Kidney epithelial cell (primary cell): Measurements from ENCODE around the gene SLC35E3. TPM values are rescaled to one million over a fixed set of nuclear protein-coding genes. Genes with fewer than 3 reads are reported as not detected.

Source experiments
- DNase-seq: peaks from one replicate; pipeline ENCODE4 v3.0.0-alpha.2; 2010; ENCODE audit warnings: low read depth
- H3K27me3 ChIP-seq: 2 replicates; pipeline ENCODE4 v1.6.0; 2011; ENCODE audit warnings: low read length; ENCODE audit not compliant: control insufficient read depth, insufficient read depth
- H3K36me3 ChIP-seq: 2 replicates; pipeline ENCODE4 v1.5.1; 2011; ENCODE audit warnings: low read length; ENCODE audit not compliant: control insufficient read depth, insufficient read depth
- H3K4me3 ChIP-seq: 2 replicates; pipeline ENCODE4 v1.5.1; 2011; ENCODE audit warnings: low read depth, mild to moderate bottlenecking, control low read depth, low read length
- total RNA-seq: library from RNA; depleted of rRNA; stranded (reverse); fragments of >200 nt; gene quantifications from 2 replicates; pipeline ENCODE4 v1.2.3, GENCODE V29; 2015
- TF ChIP-seq, protein P1 (sequence below): IDR thresholded peaks from 2 replicates; pipeline ENCODE4 v1.5.1; 2011; ENCODE audit warnings: mild to moderate bottlenecking, moderate library complexity, low read length, control low read depth, inconsistent platforms; ENCODE audit not compliant: insufficient read depth, poor library complexity, severe bottlenecking

SLC35E3 gene
- total RNA-seq, 1 donor from 2014 or later: 4.3 TPM

DNA sequence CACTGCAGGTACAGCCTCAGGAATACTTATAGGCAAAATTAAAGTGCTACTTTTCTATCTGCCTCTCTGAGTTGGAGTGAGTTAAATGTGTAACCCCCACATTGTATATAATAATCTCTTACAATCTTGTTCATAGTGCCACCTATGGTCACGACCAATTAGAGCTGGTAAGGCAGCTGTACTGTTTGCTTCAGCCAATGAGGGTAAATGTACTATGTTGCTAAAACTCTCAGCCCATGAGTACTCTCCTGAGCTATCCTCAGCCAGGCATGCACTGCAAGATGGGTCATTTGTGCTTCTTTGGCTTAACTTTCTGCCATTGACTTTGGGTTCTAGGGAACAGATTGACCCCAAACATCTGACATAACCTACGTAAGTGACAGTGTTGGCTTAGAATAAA lies 47.0 kb downstream of the SLC35E3 start:
- DNase-seq: no peak
- TF ChIP-seq, protein P1, sequence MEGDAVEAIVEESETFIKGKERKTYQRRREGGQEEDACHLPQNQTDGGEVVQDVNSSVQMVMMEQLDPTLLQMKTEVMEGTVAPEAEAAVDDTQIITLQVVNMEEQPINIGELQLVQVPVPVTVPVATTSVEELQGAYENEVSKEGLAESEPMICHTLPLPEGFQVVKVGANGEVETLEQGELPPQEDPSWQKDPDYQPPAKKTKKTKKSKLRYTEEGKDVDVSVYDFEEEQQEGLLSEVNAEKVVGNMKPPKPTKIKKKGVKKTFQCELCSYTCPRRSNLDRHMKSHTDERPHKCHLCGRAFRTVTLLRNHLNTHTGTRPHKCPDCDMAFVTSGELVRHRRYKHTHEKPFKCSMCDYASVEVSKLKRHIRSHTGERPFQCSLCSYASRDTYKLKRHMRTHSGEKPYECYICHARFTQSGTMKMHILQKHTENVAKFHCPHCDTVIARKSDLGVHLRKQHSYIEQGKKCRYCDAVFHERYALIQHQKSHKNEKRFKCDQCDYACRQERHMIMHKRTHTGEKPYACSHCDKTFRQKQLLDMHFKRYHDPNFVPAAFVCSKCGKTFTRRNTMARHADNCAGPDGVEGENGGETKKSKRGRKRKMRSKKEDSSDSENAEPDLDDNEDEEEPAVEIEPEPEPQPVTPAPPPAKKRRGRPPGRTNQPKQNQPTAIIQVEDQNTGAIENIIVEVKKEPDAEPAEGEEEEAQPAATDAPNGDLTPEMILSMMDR: no peak
- H3K27me3 ChIP-seq: no peaks in the 10 kb centered on the region
- H3K36me3 ChIP-seq: no peaks in the 10 kb centered on the region
- H3K4me3 ChIP-seq: no peak overlapping the region

DNA sequence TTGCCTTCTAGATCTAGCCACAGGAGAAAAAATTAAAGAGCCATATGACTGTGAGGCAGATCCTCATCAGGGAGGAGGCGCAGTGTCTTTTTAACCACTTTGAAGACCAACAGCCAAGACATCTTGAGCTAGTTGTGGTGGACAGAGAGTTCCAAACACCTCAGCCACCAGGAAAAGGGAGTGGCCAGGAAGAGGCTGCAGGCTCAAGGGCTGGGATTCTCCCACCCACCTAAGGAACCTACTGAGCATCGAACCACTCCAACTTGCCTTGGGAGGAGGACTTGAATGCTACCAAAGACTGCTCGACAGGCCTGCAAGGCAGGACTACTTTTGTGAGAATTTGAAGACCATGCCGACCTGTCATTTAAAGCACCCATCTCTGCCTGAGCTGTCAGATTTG lies 47.5 kb downstream of the SLC35E3 start:
- no peaks in the 10 kb centered on the region for H3K27me3 ChIP-seq
- H3K4me3 ChIP-seq: no peak overlapping the region
- DNase-seq: no peak
- no peaks in the 10 kb centered on the region for H3K36me3 ChIP-seq
- TF ChIP-seq, protein P1: no peak

DNA sequence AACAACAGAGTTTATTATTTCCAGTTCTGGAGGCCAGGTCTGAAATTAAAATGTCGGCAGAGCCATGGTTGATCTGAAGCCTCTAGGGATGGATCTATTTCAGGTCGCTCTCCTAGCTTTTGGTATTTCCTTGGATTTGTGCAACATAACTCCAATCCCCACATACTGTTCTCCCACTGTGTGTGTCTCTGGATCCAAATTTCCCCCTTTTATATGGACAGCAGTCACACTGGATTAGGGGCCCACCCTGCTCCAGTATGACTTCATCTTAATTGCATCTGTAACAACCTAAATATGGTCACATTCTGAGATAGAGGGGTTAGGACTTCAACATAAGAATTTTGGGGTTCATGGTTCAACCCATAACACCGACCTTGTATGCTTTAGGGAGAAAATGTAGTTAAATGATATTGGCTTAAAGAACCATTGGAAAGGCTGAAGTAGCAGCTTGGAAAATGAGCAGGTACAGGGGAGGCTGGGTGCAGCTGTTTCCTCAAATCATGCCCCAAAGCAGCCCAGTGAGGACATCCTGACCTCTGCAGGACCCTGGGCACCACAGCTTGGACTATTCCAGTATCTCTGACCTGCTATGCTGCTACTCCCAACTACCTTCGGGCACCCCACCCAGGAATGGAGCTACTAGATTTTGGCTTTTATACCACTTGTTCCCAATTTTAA lies 48.1 kb downstream of the SLC35E3 start:
- TF ChIP-seq, protein P1: no peak
- Histone ChIP-seq H3K36me3 (no peaks in the 10 kb centered on the region), H3K27me3 (no peaks in the 10 kb centered on the region), H3K4me3 (no peak overlapping the region)
- DNase-seq: no peak

DNA sequence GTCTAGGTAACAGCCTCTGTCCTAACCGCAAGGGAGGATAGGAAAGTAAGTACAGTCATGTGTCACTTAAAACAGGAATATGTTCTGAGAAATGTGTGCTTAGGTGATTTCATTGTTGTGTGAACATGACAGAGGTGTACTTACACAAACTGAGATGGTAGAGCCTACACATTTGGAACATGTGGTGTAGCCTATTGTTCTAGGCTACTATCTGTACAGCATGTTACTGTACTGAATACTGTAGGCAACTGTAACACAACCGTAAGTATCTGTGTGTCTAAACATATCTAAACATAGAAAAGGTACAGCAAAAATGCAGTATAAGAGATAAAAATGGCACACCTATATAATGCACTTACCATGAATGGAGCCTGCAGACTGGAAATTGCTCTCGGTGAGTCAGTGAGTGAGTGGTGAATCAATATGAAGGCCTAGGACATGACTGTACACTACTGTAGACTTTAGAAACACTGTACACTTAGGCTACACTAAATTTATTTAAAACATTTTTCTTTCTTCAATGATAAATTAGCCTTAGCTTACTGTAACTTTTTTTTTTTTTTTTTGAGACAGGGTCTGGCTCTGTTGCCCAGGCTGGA lies 48.8 kb downstream of the SLC35E3 start:
- no peaks in the 10 kb centered on the region for H3K36me3 ChIP-seq
- no peaks in the 10 kb centered on the region for H3K27me3 ChIP-seq
- TF ChIP-seq, protein P1: no peak
- H3K4me3 ChIP-seq: no peak overlapping the region
- DNase-seq: no peak

DNA sequence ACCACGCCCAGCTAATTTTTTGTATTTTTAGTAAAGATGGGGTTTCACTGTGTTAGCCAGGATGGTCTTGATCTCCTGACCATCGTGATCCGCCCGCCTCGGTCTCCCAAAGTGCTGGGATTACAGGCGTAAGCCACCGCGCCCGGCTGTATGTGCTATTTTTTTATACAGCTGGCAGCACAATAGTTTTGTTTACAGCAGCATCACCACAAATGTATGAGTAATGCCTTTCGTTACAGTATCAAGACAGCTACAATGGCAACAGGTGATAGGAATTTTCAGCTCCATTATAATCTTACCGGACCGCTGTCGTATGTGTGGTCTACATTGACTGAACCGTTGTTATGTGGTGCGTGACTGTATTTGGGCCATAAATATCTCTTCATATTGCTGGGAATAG lies 50.4 kb downstream of the SLC35E3 start:
- H3K4me3 ChIP-seq: no peak overlapping the region
- TF ChIP-seq, protein P1: no peak
- H3K36me3 ChIP-seq: no peaks in the 10 kb centered on the region
- no peaks in the 10 kb centered on the region for H3K27me3 ChIP-seq
- no peak for DNase-seq

DNA sequence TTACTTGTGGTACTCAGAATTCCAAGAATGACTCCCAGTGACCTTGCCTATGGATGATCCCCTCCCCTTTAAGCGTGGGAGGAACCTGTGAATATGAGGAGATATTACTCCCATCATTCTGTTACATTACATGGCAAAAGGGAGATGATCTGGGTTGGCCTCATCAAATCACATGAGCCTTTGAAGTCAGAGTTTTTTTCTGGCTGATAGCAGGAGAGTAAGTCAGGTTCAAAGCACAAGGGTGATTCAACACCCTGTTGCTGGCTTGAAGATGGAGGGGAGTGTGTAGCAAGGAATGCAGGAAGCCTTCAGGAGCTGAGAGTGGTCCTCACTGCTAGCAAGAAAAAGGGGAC lies 52.9 kb downstream of the SLC35E3 start:
- H3K4me3 ChIP-seq: no peak overlapping the region
- TF ChIP-seq, protein P1: no peak
- DNase-seq: no peak
- H3K27me3 ChIP-seq: no peaks in the 10 kb centered on the region
- H3K36me3 ChIP-seq: no peaks in the 10 kb centered on the region
